Measurements from ENCODE around the gene IMPG2.

The IMPG2 gene

GRCh38 chr3:101268141-101268540 lies 52.2 kb downstream of the IMPG2 start:
- no peak overlapping the region for H3K9ac ChIP-seq
- no peak overlapping the region for H3K4me3 ChIP-seq
- no peaks in the 10 kb centered on the region for H4K20me1 ChIP-seq
- H3K27ac ChIP-seq, result no peak overlapping the region
- no peaks in the 10 kb centered on the region for H3K27me3 ChIP-seq
- H3K4me2 ChIP-seq, result no peak overlapping the region
- H3K4me1 ChIP-seq, result peaks cover 0 to 12% (median 0%) of the 10 kb centered on the region in 10 experiments; a peak in 5 of 20 replicates
- TF ChIP-seq Cebpa-rat (IDR thresholded peaks at IDR 0.05), result no peak
- H3K36me3 ChIP-seq, result peaks cover 0 to 17% (median 0%) of the 10 kb centered on the region in 11 experiments; a peak in 4 of 22 replicates
- H3K9me3 ChIP-seq (replicated peaks in 1 of 11), result peaks cover 0 to 12% (median 0%) of the 10 kb centered on the region in 11 experiments; a peak in 4 of 22 replicates

- H3K4me2 ChIP-seq, result no peak overlapping the region
- no peak overlapping the region for H3K9ac ChIP-seq
- H3K4me1 ChIP-seq, result peaks cover 0 to 12% (median 0%) of the 10 kb centered on the region in 10 experiments; a peak in 5 of 20 replicates
- H3K4me3 ChIP-seq, result no peak overlapping the region
- peaks cover 0 to 2% (median 0%) of the 10 kb centered on the region in 11 experiments; a peak in 1 of 22 replicates for H3K36me3 ChIP-seq
- peaks cover 0 to 12% (median 0%) of the 10 kb centered on the region in 11 experiments; a peak in 4 of 22 replicates for H3K9me3 ChIP-seq (replicated peaks in 1 of 11)
- no peaks in the 10 kb centered on the region for H3K27me3 ChIP-seq
- no peaks in the 10 kb centered on the region for H4K20me1 ChIP-seq
- H3K27ac ChIP-seq, result no peak overlapping the region
- no peak for TF ChIP-seq Cebpa-rat (IDR thresholded peaks at IDR 0.05)
These were observed 53.8 kb downstream of the IMPG2 start for GRCh38 chr3:101266566-101266965.

- no peaks in the 10 kb centered on the region for H3K36me3 ChIP-seq
- no peaks in the 10 kb centered on the region for H3K27me3 ChIP-seq
- peaks cover 0 to 12% (median 0%) of the 10 kb centered on the region in 11 experiments; a peak in 4 of 22 replicates for H3K9me3 ChIP-seq (replicated peaks in 1 of 11)
- H3K4me1 ChIP-seq, result peaks cover 0 to 12% (median 0%) of the 10 kb centered on the region in 10 experiments; a peak in 5 of 20 replicates
- no peak overlapping the region for H3K4me2 ChIP-seq
- H3K9ac ChIP-seq, result no peak overlapping the region
- no peak for TF ChIP-seq Cebpa-rat (IDR thresholded peaks at IDR 0.05)
- H3K4me3 ChIP-seq, result no peak overlapping the region
- no peaks in the 10 kb centered on the region for H4K20me1 ChIP-seq
- H3K27ac ChIP-seq, result no peak overlapping the region
These were observed 54.3 kb downstream of the IMPG2 start for GRCh38 chr3:101266071-101266470.

DNA sequence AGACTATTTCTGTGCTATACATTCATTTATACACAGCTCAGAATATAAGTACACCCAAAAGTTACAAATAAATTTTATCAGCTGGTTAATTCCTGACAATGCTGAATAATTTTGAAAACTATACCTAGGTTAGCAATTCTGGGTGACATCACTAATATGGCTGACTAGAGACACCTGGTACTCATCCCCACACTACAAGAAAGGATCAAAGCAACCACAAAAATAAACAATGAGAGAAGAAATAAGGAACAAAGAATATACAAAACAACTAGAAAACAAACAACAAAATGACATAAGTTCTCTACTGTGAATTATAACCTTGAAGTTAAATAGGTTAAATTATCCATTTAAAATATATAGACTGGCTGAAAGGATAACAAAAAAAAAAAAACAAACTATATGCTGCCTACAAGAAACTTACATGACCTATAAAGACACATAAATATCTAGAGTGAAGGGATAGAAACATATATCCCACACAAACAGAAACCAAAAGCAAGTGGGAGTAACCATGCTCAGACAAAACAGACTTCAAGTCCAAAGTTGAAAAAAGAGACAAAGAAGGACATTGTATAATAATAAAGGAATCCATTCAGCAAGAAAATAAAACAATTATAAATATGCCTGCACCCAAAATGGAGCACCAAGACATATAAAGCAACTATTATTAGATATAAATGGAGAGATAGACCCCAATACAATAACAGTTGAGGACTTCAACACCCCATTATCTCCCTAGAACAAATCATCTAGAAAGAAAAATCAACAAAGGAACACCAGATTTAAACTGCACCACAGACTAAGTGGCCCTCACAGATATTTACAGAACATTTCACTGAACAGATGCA lies 57.8 kb downstream of the IMPG2 start:
- Histone ChIP-seq H3K36me3 (no peaks in the 10 kb centered on the region), H3K4me2 (no peak overlapping the region)

GRCh38 chr3:101261506-101261905 lies 58.9 kb downstream of the IMPG2 start:
- Histone ChIP-seq H3K27me3 (no peaks in the 10 kb centered on the region), H3K4me2 (no peak overlapping the region), H3K27ac (no peak overlapping the region), H3K9me3 (replicated peaks in 1 of 11) (peaks cover 0 to 12% (median 0%) of the 10 kb centered on the region in 11 experiments; a peak in 4 of 22 replicates), H3K36me3 (no peaks in the 10 kb centered on the region), H3K4me1 (no peaks in the 10 kb centered on the region), H4K20me1 (no peaks in the 10 kb centered on the region), H3K4me3 (no peak overlapping the region), H3K9ac (no peak overlapping the region)
- no peak for TF ChIP-seq Cebpa-rat (IDR thresholded peaks at IDR 0.05)

More for the DNA sequence above, 57.8 kb downstream of the IMPG2 start:
- H3K9ac ChIP-seq, result no peak overlapping the region
- H3K4me3 ChIP-seq, result no peak overlapping the region
- peaks cover 0 to 10% (median 0%) of the 10 kb centered on the region in 10 experiments; a peak in 5 of 20 replicates for H3K4me1 ChIP-seq
- no peak for TF ChIP-seq Cebpa-rat (IDR thresholded peaks at IDR 0.05)
- no peaks in the 10 kb centered on the region for H4K20me1 ChIP-seq
- peaks cover 0 to 12% (median 0%) of the 10 kb centered on the region in 11 experiments; a peak in 4 of 22 replicates for H3K9me3 ChIP-seq (replicated peaks in 1 of 11)
- no peaks in the 10 kb centered on the region for H3K27me3 ChIP-seq
- no peak overlapping the region for H3K27ac ChIP-seq

DNA sequence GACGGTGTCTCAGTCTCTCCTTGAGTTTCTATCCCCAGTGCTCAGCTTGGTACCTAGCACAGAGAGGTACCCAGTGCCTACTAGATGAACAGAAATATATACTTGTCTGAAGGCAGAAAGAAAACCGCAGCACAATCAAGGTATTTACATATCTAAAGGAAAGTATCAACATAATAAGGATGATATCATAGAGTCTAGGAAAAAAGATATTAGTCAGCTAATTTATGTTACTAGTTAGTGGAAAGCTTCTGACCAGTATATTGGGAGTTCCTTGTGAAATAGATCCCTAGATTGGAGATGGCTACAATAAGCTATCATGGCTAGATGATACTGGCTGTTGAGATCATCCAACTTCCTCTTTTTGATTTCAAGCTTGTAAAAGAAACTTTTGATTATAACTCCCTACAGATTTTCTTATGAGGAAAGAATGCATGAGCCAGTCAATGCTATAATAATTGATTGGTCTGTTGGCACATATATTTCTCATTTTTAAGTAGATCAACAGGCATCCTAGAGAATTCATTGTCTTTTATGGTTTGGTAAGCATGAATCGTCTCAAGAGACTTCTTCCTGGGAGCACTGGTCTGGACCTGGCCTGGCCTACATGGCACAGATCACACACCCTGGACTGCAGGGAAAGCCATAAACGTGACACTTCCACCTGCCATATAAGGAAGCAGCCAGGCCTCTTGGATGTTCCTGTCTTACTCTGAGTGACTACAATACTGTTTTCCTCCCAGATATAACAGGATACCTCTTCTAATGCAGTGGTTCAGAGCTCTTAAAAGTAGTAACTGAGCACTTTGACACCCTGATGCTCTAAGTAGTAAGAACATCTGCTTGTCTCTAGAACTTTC lies 60.7 kb downstream of the IMPG2 start:
- H3K36me3 ChIP-seq, result peaks cover 0 to 4% (median 0%) of the 10 kb centered on the region in 11 experiments; a peak in 1 of 22 replicates
- H3K4me2 ChIP-seq, result no peak overlapping the region
- no peak overlapping the region for H3K27ac ChIP-seq
- no peak for TF ChIP-seq Cebpa-rat (IDR thresholded peaks at IDR 0.05)
- H3K9me3 ChIP-seq (replicated peaks in 1 of 11), result peaks cover 0 to 5% (median 0%) of the 10 kb centered on the region in 11 experiments; a peak in 2 of 22 replicates
- H3K4me1 ChIP-seq, result no peaks in the 10 kb centered on the region
- H3K4me3 ChIP-seq, result no peak overlapping the region
- no peak overlapping the region for H3K9ac ChIP-seq
- no peaks in the 10 kb centered on the region for H3K27me3 ChIP-seq
- no peaks in the 10 kb centered on the region for H4K20me1 ChIP-seq

DNA sequence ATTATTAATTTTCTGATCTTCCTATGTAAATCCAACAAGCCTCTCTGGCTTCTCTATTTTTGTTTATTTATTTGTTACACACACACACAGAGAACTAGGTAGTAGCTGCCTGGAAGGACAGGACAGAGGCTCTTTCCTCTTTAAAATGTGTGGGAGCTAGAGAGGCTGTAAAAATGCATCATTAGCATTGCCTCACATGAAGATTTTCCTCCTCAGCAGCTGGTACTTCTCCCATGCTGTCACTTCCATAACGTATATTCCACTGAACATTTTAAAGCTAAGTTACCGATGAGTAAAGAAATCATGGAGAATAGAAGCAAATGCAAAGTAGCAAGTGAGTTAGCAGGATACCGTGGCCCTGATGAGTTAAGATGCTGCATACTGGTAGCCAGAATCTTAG lies 63.9 kb downstream of the IMPG2 start:
- no peaks in the 10 kb centered on the region for H3K9me3 ChIP-seq (replicated peaks in 1 of 11)
- no peaks in the 10 kb centered on the region for H3K4me1 ChIP-seq
- no peak overlapping the region for H3K9ac ChIP-seq
- no peak overlapping the region for H3K27ac ChIP-seq
- peaks cover 0 to 6% (median 0%) of the 10 kb centered on the region in 11 experiments; a peak in 1 of 22 replicates for H3K36me3 ChIP-seq
- no peaks in the 10 kb centered on the region for H3K27me3 ChIP-seq
- no peak for TF ChIP-seq Cebpa-rat (IDR thresholded peaks at IDR 0.05)
- no peak overlapping the region for H3K4me2 ChIP-seq
- H3K4me3 ChIP-seq, result no peak overlapping the region
- H4K20me1 ChIP-seq, result no peaks in the 10 kb centered on the region

DNA sequence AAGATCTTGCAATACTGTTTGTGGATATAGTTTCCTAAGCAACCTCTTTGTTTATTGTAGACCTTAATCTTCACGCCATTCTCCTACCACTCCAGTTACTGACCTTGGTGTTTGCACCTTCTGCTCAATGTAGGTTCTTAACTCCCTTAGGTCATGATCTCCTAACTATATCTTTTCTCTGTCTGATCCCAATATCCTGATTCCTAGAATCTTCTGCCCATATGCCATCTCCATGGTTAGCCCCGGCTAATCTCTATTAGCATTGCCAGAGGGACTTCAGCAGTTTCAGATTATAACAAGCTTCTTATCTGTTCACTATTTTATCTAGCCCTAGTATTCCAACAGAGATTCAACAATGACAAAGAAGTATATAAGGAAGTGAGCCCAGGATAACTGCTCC lies 64.9 kb downstream of the IMPG2 start:
- peaks cover 0 to 6% (median 0%) of the 10 kb centered on the region in 11 experiments; a peak in 1 of 22 replicates for H3K36me3 ChIP-seq
- no peak overlapping the region for H3K27ac ChIP-seq
- H3K9me3 ChIP-seq (replicated peaks in 1 of 11), result no peaks in the 10 kb centered on the region
- no peaks in the 10 kb centered on the region for H3K4me1 ChIP-seq
- no peaks in the 10 kb centered on the region for H4K20me1 ChIP-seq
- no peak overlapping the region for H3K4me3 ChIP-seq
- no peaks in the 10 kb centered on the region for H3K27me3 ChIP-seq
- H3K9ac ChIP-seq, result no peak overlapping the region
- TF ChIP-seq Cebpa-rat (IDR thresholded peaks at IDR 0.05), result no peak
- H3K4me2 ChIP-seq, result no peak overlapping the region

DNA sequence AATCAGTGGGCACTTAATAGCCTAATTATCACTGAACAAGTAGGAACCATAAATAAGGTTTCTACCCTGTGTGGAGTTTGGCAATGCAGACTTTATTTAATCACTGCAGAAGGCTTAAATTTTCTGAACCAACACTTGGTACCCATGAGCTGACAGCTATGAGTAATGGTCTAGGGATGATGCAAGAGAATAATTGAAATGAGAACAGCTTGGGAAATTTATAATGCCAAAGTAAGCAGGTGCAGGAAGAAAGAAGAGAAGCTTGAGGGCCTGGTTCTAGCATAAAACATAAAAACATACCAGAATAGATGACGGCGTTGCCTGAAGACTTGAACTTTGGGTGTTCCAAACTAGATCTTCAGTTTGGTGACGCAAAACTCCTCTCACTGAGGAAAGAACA lies 67.0 kb downstream of the IMPG2 start:
- Histone ChIP-seq H3K27me3 (no peaks in the 10 kb centered on the region), H3K4me2 (no peak overlapping the region), H3K27ac (no peak overlapping the region), H3K36me3 (peaks cover 0 to 6% (median 0%) of the 10 kb centered on the region in 11 experiments; a peak in 1 of 22 replicates), H3K9ac (no peak overlapping the region), H4K20me1 (no peaks in the 10 kb centered on the region), H3K4me1 (peaks cover 0 to 16% (median 7%) of the 10 kb centered on the region in 10 experiments; a peak in 11 of 20 replicates), H3K9me3 (replicated peaks in 1 of 11) (0 out of 22 replicates have a peak, but pooled peaks cover 0 to 2% (median 0%) of the 10 kb centered on the region in 11 experiments), H3K4me3 (no peak overlapping the region)
- no peak for TF ChIP-seq Cebpa-rat (IDR thresholded peaks at IDR 0.05)

Data from BLaER1 treated with 17β-estradiol and CSF1 and Interleukin-3, amounts not matched to agents 10 nM and 100 nM (cell line).